Liver (tissue), 9 donors: ENCODE measurements around the gene GFRA3. TPM values are rescaled to one million over a fixed set of nuclear protein-coding genes. Genes with fewer than 3 reads are reported as not detected.

Source experiments
- DNase-seq: peaks from one replicate; pipeline ENCODE4 v3.0.0-alpha.2; 2017; ENCODE audit warnings: low spot score
- H3K27ac ChIP-seq, 2 donors: one replicate each; pipeline ENCODE4 v1.7.0; 2013; ENCODE audit warnings: inconsistent platforms in 2 of 2, low read length in 2 of 2, control low read depth in 1 of 2, low read depth in 1 of 2, mild to moderate bottlenecking in 1 of 2
- H3K27me3 ChIP-seq, 4 donors: one replicate each; pipeline versions ENCODE4 v1.6.1 to v1.7.0; 2013; ENCODE audit warnings: low read length in 3 of 4, inconsistent platforms in 1 of 4, mild to moderate bottlenecking in 1 of 4, moderate library complexity in 1 of 4; ENCODE audit not compliant: control insufficient read depth in 4 of 4, insufficient read depth in 4 of 4
- H3K36me3 ChIP-seq, 4 donors: one replicate each; pipeline versions ENCODE4 v1.6.1 to v1.7.0; 2013; ENCODE audit warnings: low read length in 3 of 4, mild to moderate bottlenecking in 3 of 4, low read depth in 1 of 4, moderate library complexity in 1 of 4; ENCODE audit not compliant: control insufficient read depth in 4 of 4, insufficient read depth in 3 of 4
- H3K4me1 ChIP-seq, 4 donors: one replicate each; pipeline versions ENCODE4 v1.6.1 to v1.7.0; 2013; ENCODE audit warnings: low read length in 3 of 4, mild to moderate bottlenecking in 3 of 4, moderate library complexity in 1 of 4; ENCODE audit not compliant: control insufficient read depth in 4 of 4, insufficient read depth in 4 of 4
- H3K4me3 ChIP-seq, 3 donors: one replicate each; pipeline versions ENCODE4 v1.6.1 to v1.7.0; 2013; ENCODE audit warnings: low read length in 3 of 3, control low read depth in 1 of 3, low read depth in 1 of 3, mild to moderate bottlenecking in 1 of 3
- H3K9ac ChIP-seq, 2 donors: one replicate each; pipeline ENCODE4 v1.7.0; 2013; ENCODE audit warnings: low read length in 2 of 2, mild to moderate bottlenecking in 2 of 2, moderate library complexity in 2 of 2, control low read depth in 1 of 2, low read depth in 1 of 2
- H3K9me3 ChIP-seq, 4 donors: one replicate each; pipeline versions ENCODE4 v1.6.1 to v1.7.0; 2013; ENCODE audit warnings: low read length in 3 of 4; ENCODE audit not compliant: control insufficient read depth in 4 of 4
- EGR1 ChIP-seq, 2 donors: IDR thresholded peaks; 2 replicates each; pipeline ENCODE4 v1.6.1; 2016 to 2018; ENCODE audit warnings: antibody characterized with exemption in 2 of 2, low read depth in 2 of 2
- GABPA ChIP-seq, 2 donors: IDR thresholded peaks in 1 of 2; conservative IDR thresholded peaks in 1 of 2; 2 replicates each; pipeline ENCODE4 v1.6.1; 2016; ENCODE audit warnings: antibody characterized with exemption in 2 of 2, mild to moderate bottlenecking in 1 of 2, moderate library complexity in 1 of 2
- HNF4A ChIP-seq, 2 donors: conservative IDR thresholded peaks; 2 replicates each; pipeline ENCODE4 v1.6.1; 2016; ENCODE audit warnings: antibody characterized with exemption in 2 of 2, mild to moderate bottlenecking in 2 of 2
- JUND ChIP-seq, 2 donors: IDR thresholded peaks; 2 replicates each; pipeline ENCODE4 v1.6.1; 2016; ENCODE audit warnings: antibody characterized with exemption in 2 of 2
- NR2F2 ChIP-seq: IDR thresholded peaks from 2 replicates; pipeline ENCODE4 v1.6.1; 2016; ENCODE audit warnings: antibody characterized with exemption
- RAD21 ChIP-seq, 2 donors: IDR thresholded peaks; 2 replicates each; pipeline ENCODE4 v1.6.1; 2016; ENCODE audit warnings: antibody characterized with exemption in 2 of 2, mild to moderate bottlenecking in 2 of 2
- TAF1 ChIP-seq: conservative IDR thresholded peaks from 2 replicates; pipeline ENCODE4 v1.6.1; 2016; ENCODE audit warnings: antibody characterized with exemption, mild to moderate bottlenecking
- WGBS: extraction: QIAGEN DNeasy Blood & Tissue Kit; methylation state at CpG from one replicate; pipeline ENCODE4 v1.1.7; 2013; 5-methylcytosine and 5-hydroxymethylcytosine counted together
- polyA plus RNA-seq, 2 donors: library from polyadenylated mRNA; stranded (reverse) in 1 of 2; unstranded in 1 of 2; fragments of 200-250 nt in 1 of 2; fragments of >200 nt in 1 of 2; fragmentation: Nextera tagmentation in 1 of 2; extraction: Ambion mirVana in 1 of 2; gene quantifications; one replicate each; pipeline versions ENCODE4 v1.2.1 to v1.2.3, GENCODE V29; 2013 to 2015
- total RNA-seq, 2 donors: library from RNA; depleted of rRNA; stranded (reverse); fragments of >200 nt; gene quantifications; one replicate each; pipeline ENCODE4 v1.2.3, GENCODE V29; 2014
- TF ChIP-seq, protein P1 (sequence below): IDR thresholded peaks from 2 replicates; pipeline ENCODE4 v1.6.1; 2016; ENCODE audit warnings: antibody characterized with exemption
- TF ChIP-seq, protein P2 (sequence below): IDR thresholded peaks from 2 replicates; pipeline ENCODE4 v1.6.1; 2016; ENCODE audit warnings: antibody characterized with exemption
- TF ChIP-seq, protein P3 (sequence below): IDR thresholded peaks from 2 replicates; pipeline ENCODE4 v1.6.1; 2016; ENCODE audit warnings: antibody characterized with exemption, mild to moderate bottlenecking
- donor health status: healthy.
- donor health status: healthy.
- donor health status: healthy.
- donor health status: healthy.
- donor health status: healthy.

GFRA3 gene
- total and polyA plus RNA-seq, 4 donors: 0.18 to 1.9 (median 0.36) TPM

DNA sequence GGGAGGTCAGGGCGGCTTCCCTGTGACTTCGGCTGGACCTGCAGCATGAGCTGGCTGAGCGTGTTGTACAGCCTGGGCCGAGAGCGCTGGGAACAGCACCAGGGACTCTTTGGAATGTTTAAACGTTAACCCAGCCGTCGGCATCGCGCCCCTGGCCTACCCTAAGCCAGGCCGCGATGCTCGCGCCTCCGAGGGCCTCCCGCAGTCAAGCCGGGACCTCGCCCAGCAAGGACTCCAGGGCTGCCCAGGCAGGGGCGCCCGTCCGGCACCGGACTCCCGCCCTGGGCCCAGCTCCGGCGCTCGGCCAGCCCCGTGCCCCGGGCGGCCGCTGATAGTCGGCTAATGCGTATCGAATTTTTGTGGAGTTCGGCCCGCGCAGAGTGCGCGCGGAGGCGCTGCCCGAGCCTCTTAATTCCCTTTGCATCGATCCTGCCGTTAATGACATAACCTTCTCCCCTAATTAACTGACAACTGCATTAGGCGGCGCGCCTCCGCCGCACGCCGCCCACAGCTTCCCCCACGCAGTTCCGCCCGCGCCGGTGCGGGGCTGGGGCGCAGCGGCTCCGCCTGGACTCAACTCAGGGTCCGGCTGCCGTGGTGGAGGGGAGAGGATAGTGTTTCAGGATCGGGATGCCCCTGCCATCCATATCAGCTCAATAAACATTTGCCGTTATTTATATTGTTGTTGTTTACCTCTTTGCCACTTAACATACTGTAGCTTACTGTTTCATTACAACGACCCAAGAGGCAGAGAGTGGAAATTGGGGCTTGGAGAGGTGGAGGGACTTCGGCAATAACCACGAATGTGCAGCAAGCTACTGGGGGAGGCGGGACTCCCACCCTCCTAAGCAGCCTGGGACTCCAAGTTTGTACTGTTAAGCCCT lies 32.5 kb downstream of the GFRA3 start:
- H3K27ac ChIP-seq: peak overlapping the region in 1 of 2 donors; percentile 15
- H3K4me3 ChIP-seq: peak overlapping the region; percentile 26 to 52 (median 31)
- no peaks in the 10 kb centered on the region for H3K27me3 ChIP-seq
- 5% methylated on average over 67 of the region's 67 CpGs for WGBS
- H3K4me1 ChIP-seq: peaks cover 2 to 24% (median 8%) of the 10 kb centered on the region in 4 donors
- H3K36me3 ChIP-seq: no peaks in the 10 kb centered on the region
- no peaks in the 10 kb centered on the region for H3K9me3 ChIP-seq
- peak overlapping the region in 1 of 2 donors; percentile 26 for H3K9ac ChIP-seq
- peak; percentile 40 for DNase-seq
- TF ChIP-seq, protein P1, sequence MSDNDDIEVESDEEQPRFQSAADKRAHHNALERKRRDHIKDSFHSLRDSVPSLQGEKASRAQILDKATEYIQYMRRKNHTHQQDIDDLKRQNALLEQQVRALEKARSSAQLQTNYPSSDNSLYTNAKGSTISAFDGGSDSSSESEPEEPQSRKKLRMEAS: no peak
- TF ChIP-seq, protein P2, sequence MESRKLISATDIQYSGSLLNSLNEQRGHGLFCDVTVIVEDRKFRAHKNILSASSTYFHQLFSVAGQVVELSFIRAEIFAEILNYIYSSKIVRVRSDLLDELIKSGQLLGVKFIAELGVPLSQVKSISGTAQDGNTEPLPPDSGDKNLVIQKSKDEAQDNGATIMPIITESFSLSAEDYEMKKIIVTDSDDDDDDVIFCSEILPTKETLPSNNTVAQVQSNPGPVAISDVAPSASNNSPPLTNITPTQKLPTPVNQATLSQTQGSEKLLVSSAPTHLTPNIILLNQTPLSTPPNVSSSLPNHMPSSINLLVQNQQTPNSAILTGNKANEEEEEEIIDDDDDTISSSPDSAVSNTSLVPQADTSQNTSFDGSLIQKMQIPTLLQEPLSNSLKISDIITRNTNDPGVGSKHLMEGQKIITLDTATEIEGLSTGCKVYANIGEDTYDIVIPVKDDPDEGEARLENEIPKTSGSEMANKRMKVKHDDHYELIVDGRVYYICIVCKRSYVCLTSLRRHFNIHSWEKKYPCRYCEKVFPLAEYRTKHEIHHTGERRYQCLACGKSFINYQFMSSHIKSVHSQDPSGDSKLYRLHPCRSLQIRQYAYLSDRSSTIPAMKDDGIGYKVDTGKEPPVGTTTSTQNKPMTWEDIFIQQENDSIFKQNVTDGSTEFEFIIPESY: no peak
- TF ChIP-seq TAF1 (no peak), NR2F2 (no peak), GABPA (IDR thresholded peaks at IDR 0.05 in 1 of 2, conservative IDR thresholded peaks at IDR 0.05 in 1 of 2) (no peak)

DNA sequence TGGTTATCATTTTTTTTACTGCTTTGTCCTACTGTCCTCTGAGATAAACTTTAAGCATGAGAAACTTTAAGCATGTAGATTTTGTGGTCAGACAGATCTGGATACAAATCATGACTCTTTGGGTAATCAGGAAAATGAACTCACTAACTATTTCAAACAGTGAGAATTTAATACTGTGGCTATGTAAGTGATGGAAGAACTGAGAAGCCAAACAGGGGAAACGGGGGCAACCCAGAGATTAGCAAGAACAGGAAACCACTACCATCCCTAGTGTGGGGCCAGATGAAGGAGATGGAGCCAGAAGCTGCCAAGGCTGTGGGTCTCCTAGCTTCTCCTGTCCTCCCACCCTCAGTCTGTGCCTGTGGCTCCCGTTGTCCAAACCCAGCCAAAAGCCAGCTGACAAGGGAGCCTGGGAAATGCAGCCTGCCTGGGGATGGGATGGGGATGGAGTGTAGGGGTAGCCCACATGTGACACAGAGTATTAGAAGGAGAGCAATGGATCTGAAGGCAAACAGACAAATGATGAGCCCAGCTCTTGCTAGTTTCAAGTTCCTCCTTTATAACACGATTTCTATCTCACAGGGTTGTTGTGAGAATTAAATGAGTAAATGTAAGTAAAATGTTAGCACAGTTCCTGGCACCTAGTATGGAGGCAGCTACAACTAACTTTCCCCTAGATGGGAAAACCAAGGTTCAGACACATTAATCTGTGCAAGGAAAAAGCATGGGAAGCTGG lies 33.6 kb downstream of the GFRA3 start:
- Histone ChIP-seq H3K27ac (no peak overlapping the region), H3K4me3 (no peak overlapping the region), H3K27me3 (no peaks in the 10 kb centered on the region), H3K4me1 (peaks cover 2 to 23% (median 8%) of the 10 kb centered on the region in 4 donors), H3K36me3 (no peaks in the 10 kb centered on the region), H3K9ac (no peak overlapping the region), H3K9me3 (no peaks in the 10 kb centered on the region)
- no peak for DNase-seq
- 67% methylated on average over 3 of the region's 3 CpGs for WGBS
- TF ChIP-seq HNF4A (conservative IDR thresholded peaks at IDR 0.05): no peak
- TF ChIP-seq JUND (IDR thresholded peaks at IDR 0.05): no peak
- TF ChIP-seq, protein P1: no peak
- no peak for TF ChIP-seq TAF1
- TF ChIP-seq, protein P2: no peak
- TF ChIP-seq, protein P3, sequence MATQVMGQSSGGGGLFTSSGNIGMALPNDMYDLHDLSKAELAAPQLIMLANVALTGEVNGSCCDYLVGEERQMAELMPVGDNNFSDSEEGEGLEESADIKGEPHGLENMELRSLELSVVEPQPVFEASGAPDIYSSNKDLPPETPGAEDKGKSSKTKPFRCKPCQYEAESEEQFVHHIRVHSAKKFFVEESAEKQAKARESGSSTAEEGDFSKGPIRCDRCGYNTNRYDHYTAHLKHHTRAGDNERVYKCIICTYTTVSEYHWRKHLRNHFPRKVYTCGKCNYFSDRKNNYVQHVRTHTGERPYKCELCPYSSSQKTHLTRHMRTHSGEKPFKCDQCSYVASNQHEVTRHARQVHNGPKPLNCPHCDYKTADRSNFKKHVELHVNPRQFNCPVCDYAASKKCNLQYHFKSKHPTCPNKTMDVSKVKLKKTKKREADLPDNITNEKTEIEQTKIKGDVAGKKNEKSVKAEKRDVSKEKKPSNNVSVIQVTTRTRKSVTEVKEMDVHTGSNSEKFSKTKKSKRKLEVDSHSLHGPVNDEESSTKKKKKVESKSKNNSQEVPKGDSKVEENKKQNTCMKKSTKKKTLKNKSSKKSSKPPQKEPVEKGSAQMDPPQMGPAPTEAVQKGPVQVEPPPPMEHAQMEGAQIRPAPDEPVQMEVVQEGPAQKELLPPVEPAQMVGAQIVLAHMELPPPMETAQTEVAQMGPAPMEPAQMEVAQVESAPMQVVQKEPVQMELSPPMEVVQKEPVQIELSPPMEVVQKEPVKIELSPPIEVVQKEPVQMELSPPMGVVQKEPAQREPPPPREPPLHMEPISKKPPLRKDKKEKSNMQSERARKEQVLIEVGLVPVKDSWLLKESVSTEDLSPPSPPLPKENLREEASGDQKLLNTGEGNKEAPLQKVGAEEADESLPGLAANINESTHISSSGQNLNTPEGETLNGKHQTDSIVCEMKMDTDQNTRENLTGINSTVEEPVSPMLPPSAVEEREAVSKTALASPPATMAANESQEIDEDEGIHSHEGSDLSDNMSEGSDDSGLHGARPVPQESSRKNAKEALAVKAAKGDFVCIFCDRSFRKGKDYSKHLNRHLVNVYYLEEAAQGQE: no peak
- TF ChIP-seq RAD21 (IDR thresholded peaks at IDR 0.05): no peak
- TF ChIP-seq GABPA (IDR thresholded peaks at IDR 0.05 in 1 of 2, conservative IDR thresholded peaks at IDR 0.05 in 1 of 2): no peak
- no peak for TF ChIP-seq EGR1 (IDR thresholded peaks at IDR 0.05; ENCODE audit: low read depth in 2 of 2)
